HuH-7 (cell line): ENCODE results near the gene CPA4.

ENCODE experiments used
- DNase-seq: peaks from one replicate; pipeline ENCODE4 v3.0.0; 2011; ENCODE audit warnings: low spot score

Gene CPA4

DNA sequence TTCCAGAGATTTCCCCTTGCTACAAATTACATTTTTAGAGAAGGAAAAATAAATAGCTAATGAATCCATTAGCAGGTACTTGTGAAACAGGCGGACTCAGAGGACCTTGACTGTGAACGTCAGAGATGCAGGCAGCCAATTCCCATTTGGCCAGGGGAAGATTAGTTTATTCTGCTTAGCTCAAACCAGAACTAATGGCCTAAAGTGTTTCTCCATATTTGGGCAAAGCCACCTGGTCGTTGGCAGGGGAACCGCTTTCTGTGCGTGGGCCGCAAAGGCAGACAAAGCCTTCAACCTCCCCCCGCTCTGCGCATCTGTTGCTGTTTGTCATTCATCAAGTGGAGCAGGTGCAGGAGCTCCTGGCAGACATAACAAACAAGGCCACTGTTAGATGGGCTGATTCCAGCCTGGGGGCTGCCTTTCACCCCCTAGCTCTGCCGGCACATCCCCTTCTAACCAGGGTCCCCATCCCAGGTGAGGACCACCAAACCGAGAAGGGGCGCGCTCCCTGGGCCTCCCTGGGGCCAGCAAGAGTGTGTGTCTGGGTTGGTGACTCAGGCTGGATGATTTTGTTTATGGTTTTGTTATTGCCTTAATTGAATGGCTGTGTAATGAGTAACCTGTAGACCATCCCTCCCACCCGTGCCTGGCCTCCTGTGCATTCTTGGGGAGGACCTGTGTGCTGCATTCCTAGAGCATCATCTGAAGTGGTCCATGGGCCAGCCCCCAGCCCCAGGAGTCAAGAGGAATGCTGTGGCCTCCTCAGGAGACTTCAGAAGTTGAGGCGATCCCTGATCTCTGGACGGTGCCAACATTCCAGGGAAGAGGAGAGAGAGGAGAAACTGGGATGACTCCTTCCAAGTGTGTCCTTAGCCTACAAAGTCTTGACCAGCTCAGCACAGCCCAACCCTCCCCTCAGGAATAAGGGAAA is 72.8 kb downstream of the CPA4 start:
- no peak for DNase-seq

DNA sequence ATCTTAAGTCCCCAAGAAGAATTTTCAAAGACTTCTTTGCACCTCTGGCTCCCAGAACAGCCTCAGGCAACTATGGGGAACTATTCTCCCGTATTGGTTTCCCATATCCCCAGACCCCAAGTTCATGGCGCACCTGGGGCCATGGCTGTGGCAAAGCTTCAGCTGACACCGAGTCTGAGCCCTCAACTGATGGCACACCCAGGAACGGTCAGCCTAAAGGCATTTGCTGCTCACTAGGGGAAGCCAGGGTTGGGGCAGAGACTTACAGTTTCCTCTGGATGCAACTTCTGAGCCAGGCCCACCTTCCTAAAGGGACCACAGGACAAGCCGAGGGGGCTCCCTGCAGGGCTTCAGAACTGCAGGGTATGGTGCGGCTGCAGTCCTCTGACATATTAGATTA is 73.6 kb downstream of the CPA4 start:
- DNase-seq: no peak

DNA sequence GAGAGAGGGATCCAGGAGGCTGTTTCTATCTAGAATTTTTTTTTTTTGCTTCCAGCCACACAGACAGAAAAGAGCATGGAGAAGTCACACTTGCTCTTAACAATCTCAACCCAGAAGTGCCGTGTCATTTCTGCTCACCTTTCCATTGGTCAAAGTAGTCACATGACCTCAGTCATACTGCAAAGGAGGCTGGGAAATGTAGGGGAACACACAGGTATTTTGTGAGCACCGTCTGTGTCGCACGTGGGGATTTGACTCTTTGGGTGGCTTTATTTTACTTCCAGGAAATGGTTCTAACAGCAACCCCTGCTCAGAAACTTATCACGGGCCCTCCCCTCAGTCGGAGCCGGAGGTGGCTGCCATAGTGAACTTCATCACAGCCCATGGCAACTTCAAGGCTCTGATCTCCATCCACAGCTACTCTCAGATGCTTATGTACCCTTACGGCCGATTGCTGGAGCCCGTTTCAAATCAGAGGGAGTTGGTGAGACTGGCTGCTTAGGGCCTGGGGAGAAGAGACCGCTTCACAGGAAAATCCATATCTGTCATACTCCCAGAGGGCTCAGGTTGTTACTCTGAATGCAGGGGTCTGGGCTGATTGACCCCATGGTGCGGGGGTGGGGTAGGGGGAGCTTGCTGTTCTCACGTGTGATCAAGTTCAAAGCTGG is 74.3 kb downstream of the CPA4 start:
- DNase-seq: no peak

DNA sequence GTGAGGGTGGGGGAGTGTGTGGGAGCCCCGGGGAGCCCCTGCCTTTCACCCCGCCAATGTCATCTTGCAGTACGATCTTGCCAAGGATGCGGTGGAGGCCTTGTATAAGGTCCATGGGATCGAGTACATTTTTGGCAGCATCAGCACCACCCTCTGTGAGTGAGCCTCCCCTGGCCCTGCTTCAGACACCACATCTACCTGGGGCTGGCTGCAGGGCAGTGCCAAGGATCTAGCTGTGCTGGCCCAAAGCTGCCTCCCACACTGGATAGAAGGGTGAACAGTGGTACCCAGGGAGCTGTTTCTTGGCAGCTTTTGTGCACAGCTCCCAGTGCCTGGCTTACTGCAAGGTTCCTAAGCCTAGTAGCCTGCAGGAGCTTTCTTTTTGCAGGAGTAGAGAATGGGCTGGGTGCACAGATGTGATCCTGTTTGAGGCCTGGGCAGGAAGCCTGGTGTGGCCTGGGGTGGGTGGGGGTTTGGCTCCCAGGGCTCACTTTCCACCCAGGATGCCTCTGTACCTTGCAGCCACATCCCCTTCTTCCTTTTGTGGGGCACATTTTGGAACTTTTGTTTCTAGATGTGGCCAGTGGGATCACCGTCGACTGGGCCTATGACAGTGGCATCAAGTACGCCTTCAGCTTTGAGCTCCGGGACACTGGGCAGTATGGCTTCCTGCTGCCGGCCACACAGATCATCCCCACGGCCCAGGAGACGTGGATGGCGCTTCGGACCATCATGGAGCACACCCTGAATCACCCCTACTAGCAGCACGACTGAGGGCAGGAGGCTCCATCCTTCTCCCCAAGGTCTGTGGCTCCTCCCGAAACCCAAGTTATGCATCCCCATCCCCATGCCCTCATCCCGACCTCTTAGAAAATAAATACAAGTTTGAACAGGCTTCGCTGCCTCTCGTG is 75.1 kb downstream of the CPA4 start:
- no peak for DNase-seq

DNA sequence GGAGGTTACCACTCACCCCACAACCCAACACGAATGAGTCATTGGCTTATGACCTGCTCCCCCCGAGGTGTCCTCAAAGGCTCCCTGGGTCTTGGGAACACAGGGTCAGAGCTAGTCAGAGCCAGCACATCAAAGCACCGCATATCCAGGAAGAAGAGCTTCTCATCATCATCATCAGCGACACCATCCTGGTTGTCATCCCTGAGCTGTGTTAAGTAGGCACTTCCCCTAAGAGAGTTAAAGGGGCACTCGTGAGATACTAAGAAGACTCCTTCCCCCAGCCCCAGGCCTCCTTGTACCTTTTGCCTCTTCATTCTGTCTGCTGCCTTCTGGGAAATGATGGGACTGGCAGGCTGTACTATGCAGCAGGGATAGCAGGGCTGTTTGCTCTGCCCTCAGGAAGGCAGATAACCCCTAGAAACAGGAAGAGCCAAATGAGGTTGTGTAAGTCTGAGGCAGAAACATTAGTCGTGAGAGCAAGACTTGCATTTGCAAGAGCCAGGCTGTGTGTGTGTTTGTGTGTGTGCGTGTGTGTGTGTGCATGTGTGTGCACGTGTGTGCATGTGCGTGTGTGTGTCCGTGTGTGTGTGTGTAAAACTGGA is 76.2 kb downstream of the CPA4 start:
- DNase-seq: peak; percentile 87

DNA sequence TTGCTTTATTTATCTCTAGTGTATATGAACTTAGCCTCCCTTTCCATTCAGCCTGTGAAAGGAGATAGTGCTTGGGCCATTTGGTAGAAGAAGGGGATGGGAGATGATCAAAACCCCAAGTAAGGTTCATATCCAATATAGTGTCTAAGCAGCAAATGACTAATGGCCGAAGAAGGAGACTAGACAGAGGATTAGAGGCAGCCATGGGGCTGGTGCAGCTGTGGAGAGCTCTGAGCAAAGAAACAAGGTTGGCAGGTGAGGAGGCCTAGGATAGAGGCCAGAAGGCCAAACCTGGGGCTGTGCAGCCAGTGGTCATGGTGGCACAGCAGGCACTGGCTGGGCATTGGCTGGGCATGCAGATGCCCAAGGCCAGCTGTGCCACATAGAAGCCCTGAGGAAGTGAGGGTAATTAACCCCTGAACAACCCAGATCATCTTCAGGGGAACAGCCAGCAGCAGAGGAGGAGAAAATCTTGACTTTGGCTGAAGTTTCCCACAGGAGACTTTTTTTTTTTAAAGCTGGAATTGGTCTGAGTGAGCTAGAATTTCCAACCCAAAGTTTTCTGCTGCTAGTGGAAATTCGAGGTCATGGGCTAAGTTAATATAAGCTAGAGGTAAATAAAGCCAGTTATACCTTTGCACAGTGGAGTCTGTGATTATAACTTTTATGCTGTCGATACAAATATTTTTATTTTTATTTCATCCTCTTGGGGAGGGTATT is 77.0 kb downstream of the CPA4 start:
- DNase-seq: no peak

DNA sequence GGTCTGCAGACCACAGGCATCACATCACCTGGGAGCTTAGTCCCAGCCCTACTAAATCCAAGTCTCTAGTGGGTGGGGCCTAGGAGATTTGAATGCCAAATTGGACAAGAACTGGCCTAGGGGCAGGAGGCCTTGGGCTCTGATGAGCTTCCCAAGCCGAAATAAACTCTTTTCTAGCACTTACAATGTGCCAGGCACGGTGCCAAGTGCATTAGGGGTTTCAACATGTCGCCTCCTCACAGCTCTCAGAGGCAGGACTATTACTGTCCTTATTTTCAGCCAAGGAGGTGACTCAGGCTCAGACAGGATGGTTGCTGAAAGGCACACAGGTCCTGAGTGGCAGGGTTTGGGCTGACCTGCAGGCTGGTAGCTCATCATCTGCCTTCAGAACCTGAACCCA is 78.1 kb downstream of the CPA4 start:
- DNase-seq: no peak

DNA sequence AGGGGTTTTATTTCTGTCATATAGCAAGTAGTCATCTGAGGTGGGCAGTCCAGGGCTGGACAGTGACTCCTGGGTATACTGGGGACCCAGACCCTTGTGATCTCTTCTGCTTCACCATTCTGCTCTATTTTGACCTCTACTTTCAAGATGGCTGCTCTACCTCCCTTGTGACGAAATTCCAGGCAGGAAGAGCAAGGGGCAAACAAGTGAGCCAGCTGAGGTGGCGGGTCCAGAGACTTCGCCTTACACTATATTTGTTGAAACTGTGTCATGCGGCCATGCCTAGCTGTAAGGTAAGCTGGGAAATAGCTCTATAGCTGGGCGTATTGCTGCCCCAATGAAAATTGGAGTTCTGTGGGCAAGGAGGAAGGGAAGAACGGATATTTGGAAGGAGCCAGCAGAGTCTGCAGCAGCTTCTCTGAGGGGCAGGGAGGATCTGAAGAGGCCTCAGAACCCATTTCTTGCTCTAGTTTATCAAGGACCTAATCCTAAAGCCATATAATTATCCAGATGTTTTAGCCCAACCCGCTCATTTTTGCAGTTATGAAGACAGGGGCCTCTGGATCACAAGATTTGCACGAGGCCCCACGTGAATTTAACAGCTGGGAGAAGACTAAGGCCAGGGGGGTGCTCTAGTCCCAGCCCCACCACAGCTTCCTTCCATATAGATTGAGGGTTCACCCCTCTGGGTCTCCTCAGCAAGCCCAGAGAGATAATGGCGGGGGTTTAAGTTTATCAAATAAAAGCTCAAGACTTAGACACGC is 79.6 kb downstream of the CPA4 start:
- no peak for DNase-seq
